ENCODE data around the gene SAA1.

The SAA1 gene

GRCh38 chr11:18310800-18311340 lies 44.8 kb downstream of the SAA1 start:
- DNase-seq (ENCODE audit: low read depth in 2 of 2) = no peak

- DNase-seq (ENCODE audit: low read depth in 2 of 2) = no peak
Measured at GRCh38 chr11:18312012-18312411, 45.9 kb downstream of the SAA1 start.

- peak; percentile 43 to 47 for DNase-seq (ENCODE audit: low read depth in 2 of 2)
Measured at GRCh38 chr11:18312663-18313420, 46.8 kb downstream of the SAA1 start.

GRCh38 chr11:18313965-18314763 lies 48.1 kb downstream of the SAA1 start:
- no peak for DNase-seq (ENCODE audit: low read depth in 2 of 2)

- no peak for DNase-seq (ENCODE audit: low read depth in 2 of 2)
Measured at GRCh38 chr11:18314784-18315523, 48.9 kb downstream of the SAA1 start.

- no peak for DNase-seq (ENCODE audit: low read depth in 2 of 2)
Measured at GRCh38 chr11:18315893-18316292, 49.8 kb downstream of the SAA1 start.

GRCh38 chr11:18317551-18317950 lies 51.5 kb downstream of the SAA1 start:
- no peak for DNase-seq (ENCODE audit: low read depth in 2 of 2)
